Thoracic aorta (tissue), 2 donors: Measurements from ENCODE around the gene PCGF1. TPM values are rescaled to one million over a fixed set of nuclear protein-coding genes. Genes with fewer than 3 reads are reported as not detected.

Experiments
- ATAC-seq: fragments of 150-250 bp; one replicate; pipeline ENCODE4 v1.8.0; 2017; ENCODE audit warnings: low read depth; ENCODE audit not compliant: insufficient number of reproducible peaks, low FRiP score
- DNase-seq: peaks from one replicate; pipeline ENCODE4 v3.0.0-alpha.2; 2020; ENCODE audit warnings: low spot score
- H3K27ac ChIP-seq, 2 donors: fragments of 200-600 bp; sonication (generic); 1 replicate in 1 of 2; 2 replicates in 1 of 2; pipeline ENCODE4 v1.5.1; 2016; ENCODE audit warnings: mild to moderate bottlenecking in 2 of 2, moderate library complexity in 2 of 2
- H3K27me3 ChIP-seq: fragments of 200-600 bp; sonication (generic); replicated peaks from 2 replicates; pipeline ENCODE4 v1.6.0; 2016; ENCODE audit warnings: mild to moderate bottlenecking; ENCODE audit not compliant: insufficient read depth
- H3K36me3 ChIP-seq: fragments of 200-600 bp; sonication (generic); one replicate; pipeline ENCODE4 v1.5.1; 2016
- H3K4me1 ChIP-seq, 2 donors: fragments of 200-600 bp; sonication (generic); 1 replicate in 1 of 2; 2 replicates in 1 of 2; pipeline versions ENCODE4 v1.5.1 to v1.6.0; 2016; ENCODE audit warnings: low read depth in 2 of 2, mild to moderate bottlenecking in 1 of 2; ENCODE audit not compliant: control insufficient read depth in 1 of 2
- H3K4me3 ChIP-seq: fragments of 200-600 bp; sonication (generic); 2 replicates; pipeline ENCODE4 v1.5.1; 2016; ENCODE audit warnings: mild to moderate bottlenecking
- H3K9me3 ChIP-seq: fragments of 200-600 bp; sonication (generic); 2 replicates; pipeline ENCODE4 v1.5.1; 2016
- total RNA-seq, 2 donors: library from RNA; depleted of rRNA; stranded (reverse); fragments of >200 nt; gene quantifications; one replicate each; pipeline versions ENCODE4 v1.1.0 to v1.2.3, GENCODE V29; 2016
- TF ChIP-seq, protein P1 (sequence below): fragments of 200-600 bp; sonication (generic); IDR thresholded peaks from one replicate; pipeline ENCODE4 v1.5.1; 2019; ENCODE audit warnings: antibody characterized with exemption

The PCGF1 gene
- total RNA-seq, 2 donors from 2014 or later, result 7.8 to 8.0 TPM

- Histone ChIP-seq H3K27me3 (peaks cover 16% of the 10 kb centered on the region), H3K4me1 (peaks cover 11 to 30% of the 10 kb centered on the region in 2 donors), H3K4me3 (peak overlapping the region; percentile 98), H3K9me3 (no peaks in the 10 kb centered on the region), H3K27ac (peak overlapping the region; percentile 99), H3K36me3 (peaks cover 16% of the 10 kb centered on the region)
- DNase-seq (no peak), ATAC-seq (no peak)
- TF ChIP-seq, protein P1, sequence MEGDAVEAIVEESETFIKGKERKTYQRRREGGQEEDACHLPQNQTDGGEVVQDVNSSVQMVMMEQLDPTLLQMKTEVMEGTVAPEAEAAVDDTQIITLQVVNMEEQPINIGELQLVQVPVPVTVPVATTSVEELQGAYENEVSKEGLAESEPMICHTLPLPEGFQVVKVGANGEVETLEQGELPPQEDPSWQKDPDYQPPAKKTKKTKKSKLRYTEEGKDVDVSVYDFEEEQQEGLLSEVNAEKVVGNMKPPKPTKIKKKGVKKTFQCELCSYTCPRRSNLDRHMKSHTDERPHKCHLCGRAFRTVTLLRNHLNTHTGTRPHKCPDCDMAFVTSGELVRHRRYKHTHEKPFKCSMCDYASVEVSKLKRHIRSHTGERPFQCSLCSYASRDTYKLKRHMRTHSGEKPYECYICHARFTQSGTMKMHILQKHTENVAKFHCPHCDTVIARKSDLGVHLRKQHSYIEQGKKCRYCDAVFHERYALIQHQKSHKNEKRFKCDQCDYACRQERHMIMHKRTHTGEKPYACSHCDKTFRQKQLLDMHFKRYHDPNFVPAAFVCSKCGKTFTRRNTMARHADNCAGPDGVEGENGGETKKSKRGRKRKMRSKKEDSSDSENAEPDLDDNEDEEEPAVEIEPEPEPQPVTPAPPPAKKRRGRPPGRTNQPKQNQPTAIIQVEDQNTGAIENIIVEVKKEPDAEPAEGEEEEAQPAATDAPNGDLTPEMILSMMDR, result no peak
Observed at GRCh38 chr2:74507926-74508520, 528 bp upstream of the PCGF1 start.

GRCh38 chr2:74505448-74506246 is 1.8 kb downstream of the PCGF1 start:
- Histone ChIP-seq H3K27ac (no peak overlapping the region), H3K4me3 (no peak overlapping the region), H3K36me3 (peaks cover 16% of the 10 kb centered on the region), H3K4me1 (peaks cover 11 to 35% of the 10 kb centered on the region in 2 donors), H3K9me3 (no peaks in the 10 kb centered on the region), H3K27me3 (no peaks in the 10 kb centered on the region)
- no peak for ATAC-seq
- TF ChIP-seq, protein P1, result no peak
- no peak for DNase-seq

DNA sequence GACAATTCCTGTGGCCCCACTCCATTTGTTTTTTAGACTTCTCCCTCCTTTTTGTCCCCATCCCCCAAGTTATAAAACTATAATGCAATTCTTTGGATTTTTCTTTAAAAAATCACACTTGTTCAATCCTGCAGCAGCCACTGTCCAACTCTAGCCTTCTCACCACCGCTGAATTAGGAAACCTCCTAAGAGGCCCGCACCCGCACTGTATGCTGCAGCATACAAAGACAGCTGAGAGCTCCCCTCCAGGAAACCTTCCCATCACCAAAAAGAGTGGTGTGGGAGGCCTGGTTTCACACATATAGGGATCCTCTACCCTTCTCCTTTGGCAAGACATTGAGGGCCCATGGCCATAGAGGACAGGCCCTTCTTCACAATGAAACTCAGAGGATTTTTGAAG is 2.9 kb downstream of the PCGF1 start:
- TF ChIP-seq, protein P1, result no peak
- peaks cover 16% of the 10 kb centered on the region for H3K36me3 ChIP-seq
- H3K27ac ChIP-seq, result no peak overlapping the region
- H3K4me1 ChIP-seq, result peaks cover 11 to 39% of the 10 kb centered on the region in 2 donors
- H3K9me3 ChIP-seq, result no peaks in the 10 kb centered on the region
- no peak for ATAC-seq
- no peaks in the 10 kb centered on the region for H3K27me3 ChIP-seq
- H3K4me3 ChIP-seq, result no peak overlapping the region
- no peak for DNase-seq

GRCh38 chr2:74503506-74504475 is 3.7 kb downstream of the PCGF1 start:
- Histone ChIP-seq H3K27me3 (peaks cover 4% of the 10 kb centered on the region), H3K4me3 (peak overlapping the region; percentile 80), H3K9me3 (no peaks in the 10 kb centered on the region), H3K4me1 (peaks cover 17 to 47% of the 10 kb centered on the region in 2 donors), H3K36me3 (peaks cover 16% of the 10 kb centered on the region), H3K27ac (peak overlapping the region in 1 of 2 donors; percentile 32)
- TF ChIP-seq, protein P1, result no peak
- no peak for DNase-seq
- no peak for ATAC-seq
